ENCODE data around the gene CDR2L. TPM values are rescaled to one million over a fixed set of nuclear protein-coding genes. Genes with fewer than 3 reads are reported as not detected.
"Not testable (repeated sequence)": the region's sequence is repeated elsewhere in the genome, so short reads cannot be mapped to it uniquely, and the experiment has no call there.

CDR2L gene
- total RNA-seq, 5 donors from 2014 or later (not counting 1 experiment from before 2014, with no cell fraction given) = 0.12 to 0.29 (median 0.19) TPM; not detected in 1

DNA sequence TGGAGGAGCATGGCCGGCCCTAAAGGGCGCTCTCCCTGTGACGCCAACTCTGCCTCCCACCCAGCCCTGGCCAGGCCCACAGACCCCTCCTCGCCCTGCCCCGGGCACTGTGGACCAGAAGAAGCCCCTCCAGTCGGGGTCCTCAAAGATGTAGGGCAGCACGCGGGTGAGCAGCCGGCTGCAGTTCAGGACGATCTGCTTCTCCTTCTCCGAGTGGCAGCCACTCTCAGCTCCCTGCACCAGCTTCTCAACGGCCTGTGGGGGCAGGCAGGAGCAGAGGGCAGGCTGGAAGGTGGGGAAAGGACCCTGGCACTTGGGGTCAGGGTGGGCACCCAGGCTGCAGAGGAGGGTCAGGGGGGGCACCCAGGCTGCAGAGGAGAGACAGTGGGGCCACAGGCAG is 23.8 kb upstream of the CDR2L start:
- ATAC-seq (replicated peaks in 1 of 4) (no peak), DNase-seq (no peak)
- Histone ChIP-seq H3K27me3 (replicated peaks in 1 of 2; ENCODE audit: control insufficient read depth in 2 of 2, extremely low read depth in 1 of 2, insufficient read depth in 2 of 2, low read length in 1 of 2) (peaks cover 0 to 20% of the 10 kb centered on the region in 2 experiments), H3K36me3 (ENCODE audit: control insufficient read depth in 2 of 2, extremely low read depth in 1 of 2, insufficient read depth in 1 of 2, low read length in 1 of 2) (no peaks in the 10 kb centered on the region), H3K27ac (ENCODE audit: low read length) (no peak overlapping the region), H3K9me3 (no peaks in the 10 kb centered on the region), H3K4me1 (ENCODE audit: control insufficient read depth in 1 of 2, extremely low read depth in 1 of 2, insufficient read depth in 2 of 2, low read length in 2 of 2) (peaks cover 0 to 9% of the 10 kb centered on the region in 2 experiments), H3K4me3 (ENCODE audit: control insufficient read depth in 1 of 2, extremely low read depth in 1 of 2, low read length in 1 of 2) (no peak overlapping the region)
- Mint-ChIP-seq H3K27me3 (no peaks in the 10 kb centered on the region), H3K4me1 (peaks cover 3 to 16% (median 4%) of the 10 kb centered on the region in 3 donors), H3K36me3 (no peaks in the 10 kb centered on the region), H3K9me3 (no peaks in the 10 kb centered on the region), H3K27ac (no peak overlapping the region), H3K4me3 (no peak overlapping the region)
- ChIA-PET CTCF (interaction anchor here in 1 of 2 donors (1.3 to 3.5 kb wide), 3 partner anchors 15 to 238 kb away, joined by 3 to 46 read pairs (median 5); partner anchors contain the start of gene MRPL58), POLR2A (no interaction called here)
- WGBS (ENCODE audit: insufficient coverage) = 70% methylated on average over 9 of the region's 12 CpGs

DNA sequence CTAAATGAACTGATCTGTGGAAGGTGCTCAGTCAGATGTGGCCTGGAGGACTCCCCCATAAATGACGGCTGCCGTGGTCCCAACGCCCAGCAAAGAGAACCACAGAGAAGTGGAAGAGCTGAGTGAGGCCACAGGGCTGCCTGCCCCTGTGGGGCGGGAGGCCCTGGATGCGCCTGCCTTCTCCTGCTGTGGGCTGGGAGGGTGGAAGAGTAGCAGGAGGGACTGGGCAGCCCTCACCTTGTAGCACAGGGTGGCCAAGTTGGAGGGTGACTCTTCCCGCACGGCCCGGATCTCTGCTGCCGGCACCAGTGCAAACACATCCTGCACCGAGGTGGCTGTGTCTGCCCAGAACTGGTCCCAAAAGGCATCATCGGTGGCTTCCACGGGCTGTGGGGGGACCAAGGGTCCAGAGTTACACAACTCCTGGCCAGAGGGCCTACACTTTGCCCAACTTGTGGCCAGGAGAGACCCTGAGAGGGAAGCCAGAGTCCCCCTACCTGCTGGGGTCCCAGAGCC is 23.1 kb upstream of the CDR2L start:
- Histone ChIP-seq H3K4me3 (ENCODE audit: control insufficient read depth in 1 of 2, extremely low read depth in 1 of 2, low read length in 1 of 2) (no peak overlapping the region), H3K36me3 (ENCODE audit: control insufficient read depth in 2 of 2, extremely low read depth in 1 of 2, insufficient read depth in 1 of 2, low read length in 1 of 2) (no peaks in the 10 kb centered on the region), H3K9me3 (no peaks in the 10 kb centered on the region), H3K4me1 (ENCODE audit: control insufficient read depth in 1 of 2, extremely low read depth in 1 of 2, insufficient read depth in 2 of 2, low read length in 2 of 2) (peaks cover 0 to 9% of the 10 kb centered on the region in 2 experiments), H3K27me3 (replicated peaks in 1 of 2; ENCODE audit: control insufficient read depth in 2 of 2, extremely low read depth in 1 of 2, insufficient read depth in 2 of 2, low read length in 1 of 2) (peaks cover 0 to 20% of the 10 kb centered on the region in 2 experiments), H3K27ac (ENCODE audit: low read length) (no peak overlapping the region)
- DNase-seq (no peak), ATAC-seq (replicated peaks in 1 of 4) (no peak)
- no peak overlapping the region for H3K4me3 Mint-ChIP-seq
- H3K27me3 Mint-ChIP-seq = no peaks in the 10 kb centered on the region
- no peaks in the 10 kb centered on the region for H3K36me3 Mint-ChIP-seq
- no peaks in the 10 kb centered on the region for H3K9me3 Mint-ChIP-seq
- H3K27ac Mint-ChIP-seq = no peak overlapping the region
- ChIA-PET POLR2A (no interaction called here), CTCF (interaction anchor here in 1 of 2 donors (0.6 to 1.5 kb wide), 3 partner anchors 15 to 237 kb away, joined by 3 to 5 read pairs (median 3); no protein-coding TSS in a partner anchor)
- peaks cover 3 to 14% (median 4%) of the 10 kb centered on the region in 3 donors for H3K4me1 Mint-ChIP-seq
- 90% methylated on average over 10 of the region's 12 CpGs for WGBS (ENCODE audit: insufficient coverage)

DNA sequence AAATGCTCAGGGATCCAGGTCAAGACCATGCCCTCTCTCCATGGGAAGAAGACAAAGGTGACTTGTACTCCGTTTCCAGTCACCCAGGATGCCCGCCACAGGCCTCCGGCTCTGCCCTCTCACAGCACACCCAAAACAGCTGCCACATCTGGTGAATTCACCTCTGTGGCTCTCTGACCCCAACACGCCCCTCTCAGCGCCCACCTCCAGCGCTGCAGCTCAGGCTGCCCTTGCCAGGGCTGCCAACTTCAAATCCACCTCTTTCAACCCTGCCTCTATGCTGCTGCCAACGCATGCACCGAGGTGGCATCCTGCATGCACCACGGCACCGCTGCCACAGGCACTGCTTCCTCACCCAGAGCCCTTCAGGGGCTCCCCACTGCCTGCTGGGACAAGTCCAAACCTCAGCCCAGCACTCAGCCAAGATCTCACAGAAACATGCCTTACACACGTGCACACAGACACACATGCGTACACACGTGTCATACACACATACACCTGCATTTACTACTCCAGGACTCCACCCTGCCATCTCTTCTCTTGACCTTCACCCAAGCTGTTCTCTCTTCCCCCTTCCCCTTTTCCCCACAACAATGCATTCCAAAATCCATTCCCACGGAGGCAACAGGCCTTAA is 22.3 kb upstream of the CDR2L start:
- H3K4me1 ChIP-seq (ENCODE audit: control insufficient read depth in 1 of 2, extremely low read depth in 1 of 2, insufficient read depth in 2 of 2, low read length in 2 of 2) = peaks cover 0 to 9% of the 10 kb centered on the region in 2 experiments
- Mint-ChIP-seq H3K4me1 (peaks cover 3 to 12% (median 4%) of the 10 kb centered on the region in 3 donors), H3K27me3 (no peaks in the 10 kb centered on the region), H3K36me3 (no peaks in the 10 kb centered on the region), H3K9me3 (no peaks in the 10 kb centered on the region), H3K4me3 (no peak overlapping the region), H3K27ac (no peak overlapping the region)
- no peak for DNase-seq
- no peaks in the 10 kb centered on the region for H3K36me3 ChIP-seq (ENCODE audit: control insufficient read depth in 2 of 2, extremely low read depth in 1 of 2, insufficient read depth in 1 of 2, low read length in 1 of 2)
- peaks cover 0 to 18% of the 10 kb centered on the region in 2 experiments for H3K27me3 ChIP-seq (replicated peaks in 1 of 2; ENCODE audit: control insufficient read depth in 2 of 2, extremely low read depth in 1 of 2, insufficient read depth in 2 of 2, low read length in 1 of 2)
- H3K9me3 ChIP-seq = no peaks in the 10 kb centered on the region
- H3K4me3 ChIP-seq (ENCODE audit: control insufficient read depth in 1 of 2, extremely low read depth in 1 of 2, low read length in 1 of 2) = no peak overlapping the region
- ChIA-PET POLR2A (no interaction called here), CTCF (interaction anchor here in 1 of 2 donors (1.5 kb wide), 1 partner anchor 16 kb away, joined by 3 read pairs; no protein-coding TSS in a partner anchor)
- WGBS (ENCODE audit: insufficient coverage) = 79% methylated on average over 13 of the region's 14 CpGs
- no peak for ATAC-seq (replicated peaks in 1 of 4)
- no peak overlapping the region for H3K27ac ChIP-seq (ENCODE audit: low read length)

DNA sequence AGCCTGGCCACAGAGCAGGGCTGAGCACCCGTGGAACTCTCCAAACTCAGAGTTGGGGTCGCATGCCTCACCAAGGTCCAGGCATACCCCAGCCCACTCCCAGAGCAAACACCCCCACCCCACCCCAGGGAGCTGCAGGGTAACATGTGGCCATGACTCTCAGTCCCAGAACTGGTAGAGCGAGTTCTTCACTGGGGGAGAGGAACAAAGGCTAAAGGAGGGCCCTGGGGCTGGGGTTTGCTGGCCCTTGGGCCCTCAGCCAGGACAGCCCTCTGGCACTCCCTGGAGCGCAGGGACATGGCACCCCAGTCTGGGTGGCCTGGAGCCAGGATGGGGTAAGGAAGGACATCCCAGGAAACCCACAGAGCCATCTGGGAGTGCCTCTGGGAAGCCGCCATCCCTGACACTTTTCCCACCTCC is 19.1 kb upstream of the CDR2L start:
- H3K36me3 ChIP-seq (ENCODE audit: control insufficient read depth in 2 of 2, extremely low read depth in 1 of 2, insufficient read depth in 1 of 2, low read length in 1 of 2) = no peaks in the 10 kb centered on the region
- H3K9me3 ChIP-seq = no peaks in the 10 kb centered on the region
- no peak for DNase-seq
- 90% methylated on average over 3 of the region's 5 CpGs for WGBS (ENCODE audit: insufficient coverage)
- ChIA-PET CTCF (no interaction called here), POLR2A (no interaction called here)
- Mint-ChIP-seq H3K27me3 (peaks cover 0 to 7% of the 10 kb centered on the region in 2 donors), H3K27ac (no peak overlapping the region), H3K4me3 (no peak overlapping the region), H3K36me3 (no peaks in the 10 kb centered on the region), H3K9me3 (no peaks in the 10 kb centered on the region), H3K4me1 (peaks cover 8 to 13% (median 12%) of the 10 kb centered on the region in 3 donors)
- ATAC-seq (replicated peaks in 1 of 4) = no peak
- H3K27ac ChIP-seq (ENCODE audit: low read length) = no peak overlapping the region
- H3K4me1 ChIP-seq (ENCODE audit: control insufficient read depth in 1 of 2, extremely low read depth in 1 of 2, insufficient read depth in 2 of 2, low read length in 2 of 2) = peaks cover 2 to 19% of the 10 kb centered on the region in 2 experiments
- H3K4me3 ChIP-seq (ENCODE audit: control insufficient read depth in 1 of 2, extremely low read depth in 1 of 2, low read length in 1 of 2) = no peak overlapping the region
- peaks cover 0 to 29% of the 10 kb centered on the region in 2 experiments for H3K27me3 ChIP-seq (replicated peaks in 1 of 2; ENCODE audit: control insufficient read depth in 2 of 2, extremely low read depth in 1 of 2, insufficient read depth in 2 of 2, low read length in 1 of 2)

DNA sequence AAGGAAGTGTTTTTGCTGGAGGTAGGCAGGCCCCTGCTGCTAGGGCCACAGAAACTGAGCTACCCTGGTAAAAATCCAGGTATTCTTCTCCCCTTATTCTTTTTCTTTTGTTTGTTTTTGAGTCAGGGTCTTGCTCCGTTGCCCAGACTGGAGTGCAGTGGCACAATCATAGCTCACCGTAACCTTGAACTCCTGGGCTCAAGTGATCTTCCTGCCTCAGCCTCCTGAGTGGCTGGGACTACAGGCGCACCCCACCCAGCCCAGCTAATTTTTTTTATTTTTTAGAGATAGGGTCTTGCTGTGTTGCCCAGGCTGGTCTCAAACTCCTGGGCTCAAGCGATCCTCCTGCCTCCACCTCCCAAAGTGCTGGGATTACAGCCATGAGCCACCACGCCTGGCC is 17.9 kb upstream of the CDR2L start:
- Mint-ChIP-seq H3K27me3 (peaks cover 0 to 10% of the 10 kb centered on the region in 2 donors), H3K4me1 (peaks cover 8 to 13% (median 12%) of the 10 kb centered on the region in 3 donors)
- H3K27ac Mint-ChIP-seq; H3K36me3 Mint-ChIP-seq; POLR2A ChIA-PET; H3K4me3 Mint-ChIP-seq; H3K27ac ChIP-seq (ENCODE audit: low read length); ATAC-seq (replicated peaks in 1 of 4); H3K4me3 ChIP-seq (ENCODE audit: control insufficient read depth in 1 of 2, extremely low read depth in 1 of 2, low read length in 1 of 2); DNase-seq; H3K36me3 ChIP-seq (ENCODE audit: control insufficient read depth in 2 of 2, extremely low read depth in 1 of 2, insufficient read depth in 1 of 2, low read length in 1 of 2); H3K9me3 ChIP-seq; H3K9me3 Mint-ChIP-seq: not testable (repeated sequence)
- WGBS (ENCODE audit: insufficient coverage) = 100% methylated on average over 3 of the region's 5 CpGs
- Histone ChIP-seq H3K4me1 (ENCODE audit: control insufficient read depth in 1 of 2, extremely low read depth in 1 of 2, insufficient read depth in 2 of 2, low read length in 2 of 2) (peaks cover 2 to 21% of the 10 kb centered on the region in 2 experiments), H3K27me3 (replicated peaks in 1 of 2; ENCODE audit: control insufficient read depth in 2 of 2, extremely low read depth in 1 of 2, insufficient read depth in 2 of 2, low read length in 1 of 2) (peaks cover 0 to 40% of the 10 kb centered on the region in 2 experiments)
- CTCF ChIA-PET = interaction anchor here (0.6 to 3.6 kb wide), 4 partner anchors 8 to 125 kb away, joined by 3 to 13 read pairs (median 4); no protein-coding TSS in a partner anchor

DNA sequence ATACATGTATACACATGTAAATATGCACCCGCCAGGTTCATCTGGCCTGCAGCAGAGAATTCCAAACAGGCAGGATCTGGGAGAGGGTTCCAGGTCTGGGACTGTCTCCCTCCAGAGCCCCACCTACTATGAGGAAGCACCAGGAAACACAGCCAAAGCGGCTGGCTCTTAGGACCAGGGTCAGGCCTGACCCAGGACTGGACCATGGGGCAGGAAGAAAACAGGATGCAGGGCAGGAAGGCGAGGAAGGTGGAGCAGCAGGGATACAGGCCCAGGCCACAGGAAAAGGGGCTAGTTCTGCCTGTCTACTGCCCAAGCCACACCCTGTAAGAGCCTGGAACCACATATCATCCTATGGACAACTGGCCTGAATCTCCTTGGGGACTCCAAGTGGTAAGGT is 17.0 kb upstream of the CDR2L start:
- ChIA-PET POLR2A (no interaction called here), CTCF (interaction anchor here (0.6 to 3.6 kb wide), 2 partner anchors 9 to 40 kb away, joined by 4 to 13 read pairs; no protein-coding TSS in a partner anchor)
- peaks cover 2 to 21% of the 10 kb centered on the region in 2 experiments for H3K4me1 ChIP-seq (ENCODE audit: control insufficient read depth in 1 of 2, extremely low read depth in 1 of 2, insufficient read depth in 2 of 2, low read length in 2 of 2)
- ATAC-seq (replicated peaks in 1 of 4) = no peak
- Mint-ChIP-seq H3K4me1 (peaks cover 6 to 13% (median 8%) of the 10 kb centered on the region in 3 donors), H3K4me3 (peak overlapping the region in 2 of 3 donors; percentile 28 to 96), H3K27ac (peak overlapping the region in 1 of 2 donors; percentile 64), H3K9me3 (no peaks in the 10 kb centered on the region), H3K27me3 (peaks cover 0 to 14% of the 10 kb centered on the region in 2 donors), H3K36me3 (no peaks in the 10 kb centered on the region)
- no peak overlapping the region for H3K27ac ChIP-seq (ENCODE audit: low read length)
- H3K4me3 ChIP-seq (ENCODE audit: control insufficient read depth in 1 of 2, extremely low read depth in 1 of 2, low read length in 1 of 2) = no peak overlapping the region
- DNase-seq = no peak
- H3K27me3 ChIP-seq (replicated peaks in 1 of 2; ENCODE audit: control insufficient read depth in 2 of 2, extremely low read depth in 1 of 2, insufficient read depth in 2 of 2, low read length in 1 of 2) = peaks cover 0 to 38% of the 10 kb centered on the region in 2 experiments
- no peaks in the 10 kb centered on the region for H3K36me3 ChIP-seq (ENCODE audit: control insufficient read depth in 2 of 2, extremely low read depth in 1 of 2, insufficient read depth in 1 of 2, low read length in 1 of 2)
- H3K9me3 ChIP-seq = no peaks in the 10 kb centered on the region
- WGBS (ENCODE audit: insufficient coverage) = 100% methylated on average over 1 of the region's 3 CpGs

Measured in T-cell (primary cell).